Bladder microvascular endothelial cell (primary cell): Measurements from ENCODE around the gene TBC1D12. TPM values are rescaled to one million over a fixed set of nuclear protein-coding genes. Genes with fewer than 3 reads are reported as not detected.

Source experiments
- total RNA-seq: library from RNA; depleted of rRNA; stranded (reverse); fragments of >200 nt; gene quantifications from 2 replicates; pipeline ENCODE4 v1.2.3, GENCODE V29; 2014

Gene TBC1D12
- 10.5 and 17.7 TPM in 2 replicates for total RNA-seq

DNA sequence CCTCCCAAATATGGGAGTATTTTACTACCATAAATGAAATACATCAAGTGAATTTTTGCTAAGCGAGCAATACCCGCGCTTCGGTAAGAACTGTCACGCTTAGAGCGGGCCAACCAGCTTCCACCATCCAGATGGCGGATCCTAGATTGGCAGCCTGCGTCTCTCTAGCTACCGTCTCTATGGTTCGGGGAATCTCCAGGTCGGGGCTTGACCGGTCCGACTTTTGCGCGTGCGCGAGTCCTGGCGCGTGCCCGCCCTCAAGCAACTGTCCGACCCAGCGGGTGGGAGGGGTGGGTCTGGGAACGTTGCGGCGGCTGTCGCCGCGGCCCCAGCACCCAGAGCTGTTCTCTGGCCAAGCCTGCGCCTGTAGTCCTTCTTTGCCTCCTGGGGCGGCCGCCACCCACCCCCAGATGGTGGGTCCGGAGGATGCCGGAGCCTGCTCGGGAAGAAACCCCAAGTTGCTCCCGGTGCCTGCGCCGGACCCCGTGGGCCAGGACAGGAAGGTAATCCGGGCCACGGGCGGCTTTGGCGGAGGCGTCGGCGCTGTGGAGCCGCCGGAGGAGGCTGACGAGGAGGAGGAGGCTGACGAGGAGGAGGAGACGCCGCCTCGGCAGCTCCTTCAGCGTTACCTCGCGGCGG, at the start of gene TBC1D12:
Gene TBC1D12, plus strand, starts transcription at position 338 of the 639 bp plus-strand sequence. Its CDS starts 73 bp downstream, at position 411.

DNA sequence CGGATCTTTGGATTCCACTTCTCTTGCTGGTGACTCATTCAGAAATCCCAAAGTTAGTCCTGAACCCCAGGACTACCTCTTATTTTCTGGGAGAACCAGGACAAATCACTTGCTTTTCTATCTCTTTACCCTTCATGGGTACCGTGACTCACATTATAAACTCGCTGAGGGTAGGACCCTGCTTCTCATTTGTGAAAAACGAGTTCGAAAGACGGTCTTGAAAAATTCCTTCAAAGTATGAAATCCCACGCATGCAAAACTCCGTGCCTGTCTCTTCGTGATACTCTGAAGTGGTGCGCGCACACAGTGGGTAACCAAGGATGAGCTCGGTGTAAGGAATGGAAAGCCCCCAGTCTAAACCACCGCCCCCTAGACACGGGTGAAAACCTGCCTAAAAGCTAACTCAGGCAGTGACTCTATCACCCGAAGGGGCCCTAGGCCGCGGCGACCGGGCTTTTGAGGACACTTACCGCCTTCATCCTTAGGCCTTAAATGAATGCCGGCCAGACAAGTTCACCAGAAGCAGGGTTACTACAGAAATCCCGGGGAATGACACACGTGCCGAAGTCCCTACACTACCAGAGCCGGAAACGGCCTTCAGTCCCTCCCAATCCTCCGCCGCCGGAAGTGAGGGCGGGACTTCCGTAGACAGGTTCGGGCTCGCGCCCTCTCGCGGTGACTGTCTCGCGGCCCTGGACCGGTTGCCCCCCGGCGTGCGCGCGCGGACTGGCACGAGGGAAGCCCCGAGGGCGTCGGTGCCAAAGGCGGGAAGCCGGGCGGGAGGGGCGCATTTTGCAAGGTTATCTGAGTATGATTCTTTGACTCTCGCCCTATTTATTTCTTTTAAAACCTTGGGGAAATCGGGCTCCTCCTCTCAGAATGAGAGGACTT, 39.7 kb upstream of the TBC1D12 start, which contains the start of gene NOC3L:
Gene NOC3L, minus strand, starts transcription at position 580 of the 891 bp plus-strand sequence. Its CDS starts 101 bp downstream, at position 479.

DNA sequence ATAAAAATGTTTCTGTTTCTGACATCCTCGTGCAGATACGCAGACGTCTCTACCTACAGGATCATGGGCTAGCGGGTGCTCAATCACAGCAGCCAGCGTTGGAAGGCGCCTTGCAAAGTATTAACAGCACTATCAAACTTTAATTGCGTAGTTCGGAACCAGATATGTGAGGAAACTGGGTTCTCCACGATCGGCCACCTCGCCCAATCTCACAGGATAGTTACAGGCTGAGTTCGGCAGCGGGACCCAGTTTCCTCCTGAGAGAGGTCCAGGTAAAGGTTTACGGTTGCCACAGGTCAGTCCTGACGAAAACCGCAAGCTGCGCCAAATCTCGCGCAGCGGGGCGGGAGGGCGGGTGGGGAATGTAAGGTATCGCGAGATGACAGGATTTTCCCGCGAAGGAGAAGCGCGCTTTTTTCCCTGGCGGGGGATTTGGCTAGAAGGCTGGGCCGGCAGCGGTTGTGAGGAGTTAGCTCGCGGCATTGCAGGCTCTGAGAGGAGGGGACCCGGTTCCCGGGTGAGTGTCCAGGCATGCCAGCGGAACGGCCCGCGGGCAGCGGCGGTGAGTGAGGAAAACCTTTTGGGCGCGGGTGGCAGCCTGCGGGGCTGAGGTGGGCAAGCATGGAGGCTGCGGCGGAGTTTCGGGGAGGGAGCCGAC, 143.2 kb downstream of the TBC1D12 start, which contains the start of gene HELLS:
Gene HELLS, plus strand, starts transcription at position 398 of the 658 bp plus-strand sequence. Its CDS starts 134 bp downstream, at position 532.

Other genes starting within 250 kb of the TBC1D12 start
- gene NOC3L, start 39.6 kb upstream of the TBC1D12 start, total RNA-seq: 14.2 and 32.9 TPM in 2 replicates
- gene HELLS, start 143.2 kb downstream of the TBC1D12 start, total RNA-seq: 36.6 and 51.0 TPM in 2 replicates